HL-60 (cell line): ENCODE measurements around the gene SMG9.

Experiments used
- DNase-seq, 2 experiments: peaks; one replicate each; pipeline ENCODE4 v3.0.0-alpha.2; 2010 to 2020; ENCODE audit warnings: low read depth in 1 of 2, low spot score in 1 of 2
- H3K27ac ChIP-seq: fragments of 250-450 bp; sonication (Bioruptor Pico); replicated peaks from 2 replicates; pipeline ENCODE4 v1.5.1; 2020; ENCODE audit warnings: mild to moderate bottlenecking, moderate library complexity
- H3K27me3 ChIP-seq: fragments of 250-450 bp; sonication (Bioruptor Pico); 2 replicates; pipeline ENCODE4 v1.5.1; 2021; ENCODE audit warnings: mild to moderate bottlenecking, moderate library complexity; ENCODE audit not compliant: insufficient read depth, poor library complexity, severe bottlenecking
- H3K4me3 ChIP-seq: replicated peaks from 2 replicates; pipeline ENCODE4 v1.5.1; 2011; ENCODE audit warnings: mild to moderate bottlenecking, control low read depth, low read length; ENCODE audit not compliant: insufficient read depth
- CTCF ChIP-seq: IDR thresholded peaks from one replicate; pipeline ENCODE4 v1.5.1; 2011; ENCODE audit warnings: low read length, control low read depth, inconsistent platforms; ENCODE audit not compliant: insufficient read depth
- GABPA ChIP-seq: IDR thresholded peaks from 2 replicates; pipeline ENCODE4 v1.6.1; 2012; ENCODE audit warnings: low read depth
- POLR2AphosphoS5 ChIP-seq: IDR thresholded peaks from 2 replicates; pipeline ENCODE4 v1.6.1; 2012; ENCODE audit warnings: low read depth
- REST ChIP-seq: IDR thresholded peaks from 2 replicates; pipeline ENCODE4 v1.6.1; 2012; ENCODE audit warnings: low read depth; ENCODE audit not compliant: insufficient replicate concordance
- SPI1 ChIP-seq: IDR thresholded peaks from 2 replicates; pipeline ENCODE4 v1.6.1; 2012; ENCODE audit warnings: low read depth, mild to moderate bottlenecking, borderline replicate concordance

SMG9 gene

GRCh38 chr19:43726736-43727592, 27.8 kb downstream of the SMG9 start:
- Histone ChIP-seq H3K27me3 (no peaks in the 10 kb centered on the region), H3K27ac (peak overlapping the region; percentile 61), H3K4me3 (no peak overlapping the region)
- TF ChIP-seq SPI1 (peak; percentile 24; the same call in 1 of the 2 replicates), POLR2AphosphoS5 (peak; percentile 69; the same call in 1 of the 2 replicates), REST (no peak), GABPA (no peak)
- peak; percentile 52 to 66 for DNase-seq

- TF ChIP-seq POLR2AphosphoS5 (no peak), SPI1 (peak; percentile 28; the same call in 1 of the 2 replicates), REST (no peak)
- H3K4me3 ChIP-seq, result no peak overlapping the region
- H3K27ac ChIP-seq, result 0 out of 2 replicates have a peak overlapping the region, but pooled peaks have one; percentile 6
- no peaks in the 10 kb centered on the region for H3K27me3 ChIP-seq
- peak; percentile 36 to 38 for DNase-seq
These were observed 29.3 kb downstream of the SMG9 start for GRCh38 chr19:43725468-43725867.

GRCh38 chr19:43724896-43725295, 29.9 kb downstream of the SMG9 start:
- no peak overlapping the region for H3K4me3 ChIP-seq
- no peak overlapping the region for H3K27ac ChIP-seq
- TF ChIP-seq GABPA (no peak), REST (no peak), CTCF (no peak), POLR2AphosphoS5 (no peak), SPI1 (no peak)
- DNase-seq, result no peak
- no peaks in the 10 kb centered on the region for H3K27me3 ChIP-seq

GRCh38 chr19:43723588-43723987, 31.2 kb downstream of the SMG9 start:
- H3K27me3 ChIP-seq, result no peaks in the 10 kb centered on the region
- H3K27ac ChIP-seq, result no peak overlapping the region
- TF ChIP-seq CTCF (no peak), REST (no peak), GABPA (no peak), SPI1 (no peak), POLR2AphosphoS5 (no peak)
- no peak for DNase-seq
- no peak overlapping the region for H3K4me3 ChIP-seq
